HPDE6-E6E7 (cell line): ENCODE data around the gene CFHR1.
"Not testable (repeated sequence)": the region's sequence is repeated elsewhere in the genome, so short reads cannot be mapped to it uniquely, and the experiment has no call there.

Source experiments
- DNase-seq: peaks from one replicate; pipeline ENCODE4 v3.0.0; 2011; ENCODE audit warnings: missing footprints; ENCODE audit errors: extremely low spot score

Gene CFHR1

DNA sequence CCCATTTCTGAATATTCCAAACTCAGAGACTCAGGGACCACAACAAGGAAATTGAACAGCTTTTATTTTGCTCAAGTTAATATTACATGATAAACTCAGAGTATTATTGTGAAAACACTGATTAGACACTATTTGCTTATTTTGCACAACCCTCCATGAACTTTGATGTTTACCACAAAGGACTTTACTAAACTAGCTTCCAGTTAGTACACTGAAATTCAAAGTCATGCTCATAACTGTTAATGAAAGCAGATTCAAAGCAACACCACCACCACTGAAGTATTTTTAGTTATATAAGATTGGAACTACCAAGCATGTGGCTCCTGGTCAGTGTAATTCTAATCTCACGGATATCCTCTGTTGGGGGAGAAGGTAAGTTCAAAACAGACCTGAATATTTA lies at the start of gene CFHR1:
Gene CFHR1, plus strand, starts transcription at position 201 of the 400 bp plus-strand sequence. Its CDS starts 114 bp downstream, at position 315.
- not testable (repeated sequence) for DNase-seq

DNA sequence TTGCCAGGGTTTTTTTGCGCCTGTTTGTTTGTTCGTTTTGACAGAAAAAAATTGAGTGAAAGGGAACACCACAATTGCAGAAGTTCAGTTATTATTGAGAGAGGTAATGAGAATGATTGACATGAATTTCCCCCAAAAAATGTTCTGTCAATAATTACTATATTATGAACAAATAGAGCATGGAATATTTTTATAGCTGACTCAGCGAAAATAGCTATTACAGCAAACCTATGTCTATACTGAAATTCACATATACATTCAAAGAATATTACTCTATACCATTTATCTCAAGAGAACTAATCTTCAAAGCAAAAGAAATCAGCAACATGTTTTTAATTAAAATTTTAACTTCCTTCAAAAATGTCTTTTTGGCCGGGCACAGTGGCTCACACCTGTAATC lies 49.7 kb upstream of the CFHR1 start:
- not testable (repeated sequence) for DNase-seq

DNA sequence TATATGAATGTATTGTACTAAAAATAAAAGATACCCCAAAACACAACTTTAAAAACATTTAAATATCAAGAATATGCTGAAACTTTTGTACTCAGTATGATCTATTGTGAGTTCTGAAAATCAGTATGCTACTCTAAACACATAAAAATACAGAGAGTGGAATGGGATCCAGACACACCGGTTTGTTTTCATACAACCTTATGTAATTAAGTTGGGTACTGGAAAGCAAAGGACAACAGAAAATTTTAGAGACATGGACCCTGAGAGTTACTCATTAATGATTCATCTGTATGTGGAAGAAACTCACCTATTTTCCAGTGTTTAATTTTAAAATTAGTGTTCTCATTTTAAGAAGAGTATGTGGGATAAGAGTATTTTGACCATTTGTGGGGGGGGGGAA lies 45.8 kb upstream of the CFHR1 start:
- no peak for DNase-seq

DNA sequence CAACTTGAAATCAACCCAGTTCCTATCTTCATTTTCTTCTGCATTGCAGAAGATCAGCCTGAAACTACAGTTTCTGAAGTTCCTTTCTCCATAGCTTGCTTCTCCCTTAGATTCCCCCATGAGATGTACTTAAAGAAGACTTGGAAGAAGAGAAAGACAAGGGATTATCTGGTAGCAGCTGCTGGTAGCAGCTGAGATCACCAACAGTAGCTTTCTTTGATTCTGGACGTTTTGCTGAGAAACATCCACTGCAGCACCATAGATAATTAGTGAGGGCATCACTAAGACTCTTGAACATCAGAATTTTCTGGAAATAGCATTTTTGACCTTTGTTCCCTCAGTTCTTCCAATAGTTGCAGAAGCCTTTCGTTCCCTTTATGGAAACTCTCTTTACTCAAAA lies 45.4 kb upstream of the CFHR1 start:
- no peak for DNase-seq

DNA sequence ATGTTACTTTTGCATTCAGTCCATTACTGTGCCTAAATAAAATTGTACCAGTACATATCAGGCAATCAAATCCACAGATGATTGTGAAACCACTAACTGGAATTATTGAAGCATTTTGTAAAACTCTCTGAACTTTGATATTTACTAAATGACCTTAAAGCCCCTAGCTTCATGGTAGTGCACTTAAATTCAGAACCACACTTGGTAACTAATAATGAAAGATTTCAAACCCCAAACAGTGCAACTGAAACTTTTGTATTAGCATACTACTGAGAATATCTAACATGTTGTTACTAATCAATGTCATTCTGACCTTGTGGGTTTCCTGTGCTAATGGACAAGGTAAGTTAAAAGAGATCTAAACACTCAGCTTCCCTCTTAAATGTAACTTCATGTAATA lies 44.9 kb upstream of the CFHR1 start, which contains the start of gene CFHR3:
Gene CFHR3, plus strand, starts transcription at position 238 of the 400 bp plus-strand sequence. Its CDS starts 47 bp downstream, at position 285.
- no peak for DNase-seq

DNA sequence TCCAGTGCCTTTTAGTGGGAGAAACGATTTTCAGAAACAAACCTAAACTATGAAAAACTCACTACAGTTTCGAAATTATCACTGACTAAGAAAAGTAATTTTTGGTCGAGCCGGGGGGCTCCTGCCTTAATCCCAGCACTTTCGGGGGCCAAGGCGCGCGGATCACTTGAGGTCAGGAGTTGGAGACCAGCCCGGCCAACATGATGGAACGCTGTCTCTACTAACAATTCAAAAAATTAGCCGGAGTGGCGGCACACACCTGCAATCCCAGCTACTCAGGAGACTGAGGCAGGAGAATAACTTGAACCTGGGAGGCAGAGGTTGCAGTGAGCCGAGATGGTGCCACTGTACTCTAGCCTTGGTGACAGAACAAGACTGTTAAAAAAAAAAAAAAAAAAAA lies 41.9 kb upstream of the CFHR1 start:
- no peak for DNase-seq

DNA sequence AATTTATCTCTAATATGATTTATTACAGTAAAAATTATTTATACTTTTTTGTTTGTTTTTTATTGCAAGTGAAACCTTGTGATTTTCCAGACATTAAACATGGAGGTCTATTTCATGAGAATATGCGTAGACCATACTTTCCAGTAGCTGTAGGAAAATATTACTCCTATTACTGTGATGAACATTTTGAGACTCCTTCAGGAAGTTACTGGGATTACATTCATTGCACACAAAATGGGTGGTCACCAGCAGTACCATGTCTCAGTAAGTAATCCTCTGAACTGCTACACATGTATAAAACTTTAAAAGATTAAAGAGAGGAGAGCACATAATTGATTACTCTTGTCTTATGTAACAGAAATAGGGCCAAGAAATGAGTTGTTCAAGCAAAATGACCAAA lies 40.4 kb upstream of the CFHR1 start:
- DNase-seq: no peak

DNA sequence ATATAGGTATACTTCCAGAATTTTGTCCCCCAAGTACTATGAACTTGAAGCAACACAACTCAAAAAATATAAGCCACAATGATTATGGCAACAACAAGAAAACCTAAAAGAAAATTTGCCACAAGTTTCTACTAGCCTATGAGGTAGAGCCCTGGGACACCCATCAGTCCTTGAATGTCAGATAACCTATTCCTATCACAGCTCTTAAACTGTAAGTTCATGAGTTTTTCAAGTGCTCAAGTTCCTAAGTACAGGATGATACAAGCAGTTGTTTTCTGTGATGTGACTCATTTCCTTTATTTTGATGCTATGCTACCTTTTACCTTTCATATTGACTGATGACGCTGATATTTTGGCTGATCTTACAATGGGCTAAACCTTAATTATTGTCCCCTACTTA lies 28.3 kb upstream of the CFHR1 start:
- not testable (repeated sequence) for DNase-seq

DNA sequence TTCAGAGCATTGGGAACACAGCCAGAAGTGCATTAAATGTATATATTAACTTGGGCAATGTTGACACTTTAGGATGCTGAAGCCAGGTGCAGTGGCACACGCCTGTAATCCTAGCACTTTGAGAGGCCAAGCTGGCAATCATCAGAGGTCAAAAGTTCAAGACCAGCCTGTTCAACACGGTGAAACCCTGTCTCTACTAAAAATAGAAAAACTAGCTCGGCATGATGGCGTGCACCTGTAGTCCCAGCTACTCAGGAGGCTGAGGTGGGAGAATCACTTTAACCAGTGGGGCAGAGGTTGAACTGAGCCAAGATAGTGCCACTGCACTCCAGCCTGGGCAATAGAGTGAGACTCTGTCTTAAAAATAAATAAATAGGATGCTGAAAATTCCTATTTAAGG lies 25.4 kb upstream of the CFHR1 start:
- DNase-seq: not testable (repeated sequence)

DNA sequence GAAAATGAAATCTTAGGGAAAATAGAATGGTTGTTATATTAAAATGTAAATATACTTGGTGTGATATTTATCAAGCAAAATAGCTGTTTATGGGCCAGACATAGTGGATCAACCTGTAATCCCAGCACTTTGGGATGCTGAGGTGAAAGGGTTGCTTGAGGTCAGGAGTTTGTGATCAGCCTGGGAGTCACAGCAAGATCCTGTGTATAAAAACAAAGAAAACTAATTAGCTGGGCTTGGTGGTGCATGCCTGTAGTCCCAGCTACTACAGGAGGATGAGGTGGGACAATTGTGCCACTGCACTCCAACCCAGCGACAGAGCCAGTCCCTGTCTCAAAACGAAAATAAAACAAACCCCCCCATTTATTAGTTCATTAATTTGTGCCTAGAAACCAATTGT lies 21.6 kb upstream of the CFHR1 start:
- no peak for DNase-seq

DNA sequence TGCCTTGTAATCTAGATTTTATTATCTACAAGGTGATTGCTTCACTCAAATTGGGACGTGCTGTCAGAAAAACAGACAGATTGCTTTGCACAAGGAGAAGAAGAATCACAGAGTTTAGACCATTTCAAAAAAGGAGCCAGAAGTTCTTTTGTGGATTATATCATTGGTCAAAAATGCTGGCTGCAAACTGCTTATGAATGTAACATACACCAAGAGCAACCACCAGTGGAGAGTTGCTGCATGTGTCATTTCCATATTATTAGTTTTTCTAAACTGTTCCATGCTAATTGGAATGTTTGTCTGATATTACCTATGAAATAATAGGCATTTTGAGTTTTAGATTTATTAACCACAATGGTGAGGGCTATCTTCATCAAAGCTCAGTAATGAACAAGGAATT lies 17.6 kb upstream of the CFHR1 start:
- not testable (repeated sequence) for DNase-seq

DNA sequence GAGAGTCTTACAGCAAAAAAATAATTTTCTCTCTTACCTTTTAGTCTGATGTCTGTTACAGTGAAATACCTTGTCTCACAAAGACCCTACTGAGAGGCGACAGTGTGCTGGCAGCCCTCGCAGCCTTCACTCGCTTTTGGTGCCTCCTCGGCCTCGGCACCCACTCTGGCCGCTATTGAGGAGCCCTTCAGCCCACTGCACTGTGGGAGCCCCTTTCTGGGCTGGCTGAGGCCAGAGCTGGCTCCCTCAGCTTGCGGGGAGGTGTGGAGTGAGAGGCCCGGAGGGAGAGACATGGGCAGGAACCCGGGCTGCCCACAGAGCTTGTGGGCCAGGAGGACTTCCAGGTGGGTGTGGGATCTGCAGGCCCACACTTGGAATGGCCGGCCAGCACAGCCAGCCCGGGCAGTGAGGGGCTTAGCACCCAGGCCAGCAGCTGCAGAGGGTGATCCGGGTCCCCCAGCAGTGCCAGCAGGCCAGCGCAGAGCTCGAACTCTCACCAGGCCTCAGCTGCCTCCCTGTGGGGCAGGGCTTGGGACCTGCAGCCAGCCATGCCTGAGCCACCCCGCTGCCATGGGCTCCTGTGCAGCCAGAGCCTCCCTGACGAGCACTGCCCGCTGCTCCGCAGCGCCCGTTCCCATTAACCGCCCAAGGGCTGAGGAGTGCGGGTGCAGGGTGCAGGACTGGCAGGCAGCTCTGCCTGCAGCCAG lies 10.8 kb upstream of the CFHR1 start:
- DNase-seq: no peak

DNA sequence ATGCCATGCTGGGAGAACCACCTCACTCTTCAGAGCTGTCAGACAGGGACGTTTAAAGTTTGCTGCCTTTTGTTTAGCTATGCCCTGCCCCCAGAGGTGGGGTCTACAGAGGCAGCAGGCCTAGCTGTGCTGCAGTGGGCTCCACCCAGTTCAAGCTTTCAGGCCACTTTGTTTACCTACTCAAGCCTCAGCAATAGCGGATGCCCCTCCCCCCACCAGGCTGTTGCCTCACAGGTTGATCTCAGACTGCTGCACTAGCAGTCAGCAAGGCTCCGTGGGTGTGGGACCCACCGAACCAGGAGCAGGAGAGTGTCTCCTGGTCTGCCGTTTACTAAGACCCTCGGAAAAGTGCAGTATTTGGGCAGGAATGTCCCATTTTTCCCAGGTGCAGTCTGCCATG lies 2.1 kb upstream of the CFHR1 start:
- DNase-seq: not testable (repeated sequence)

DNA sequence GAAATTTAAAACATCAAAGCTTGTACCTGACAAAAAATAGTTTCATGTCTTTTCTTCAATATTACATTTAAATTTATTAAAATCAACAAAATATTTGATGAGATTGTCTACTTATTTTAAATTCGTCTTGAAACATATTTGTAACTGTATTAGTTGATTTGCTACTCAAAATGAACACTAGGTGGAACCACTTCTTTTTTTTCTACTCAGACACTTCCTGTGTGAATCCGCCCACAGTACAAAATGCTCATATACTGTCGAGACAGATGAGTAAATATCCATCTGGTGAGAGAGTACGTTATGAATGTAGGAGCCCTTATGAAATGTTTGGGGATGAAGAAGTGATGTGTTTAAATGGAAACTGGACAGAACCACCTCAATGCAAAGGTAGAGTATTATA lies 8.3 kb downstream of the CFHR1 start:
- DNase-seq: not testable (repeated sequence)

DNA sequence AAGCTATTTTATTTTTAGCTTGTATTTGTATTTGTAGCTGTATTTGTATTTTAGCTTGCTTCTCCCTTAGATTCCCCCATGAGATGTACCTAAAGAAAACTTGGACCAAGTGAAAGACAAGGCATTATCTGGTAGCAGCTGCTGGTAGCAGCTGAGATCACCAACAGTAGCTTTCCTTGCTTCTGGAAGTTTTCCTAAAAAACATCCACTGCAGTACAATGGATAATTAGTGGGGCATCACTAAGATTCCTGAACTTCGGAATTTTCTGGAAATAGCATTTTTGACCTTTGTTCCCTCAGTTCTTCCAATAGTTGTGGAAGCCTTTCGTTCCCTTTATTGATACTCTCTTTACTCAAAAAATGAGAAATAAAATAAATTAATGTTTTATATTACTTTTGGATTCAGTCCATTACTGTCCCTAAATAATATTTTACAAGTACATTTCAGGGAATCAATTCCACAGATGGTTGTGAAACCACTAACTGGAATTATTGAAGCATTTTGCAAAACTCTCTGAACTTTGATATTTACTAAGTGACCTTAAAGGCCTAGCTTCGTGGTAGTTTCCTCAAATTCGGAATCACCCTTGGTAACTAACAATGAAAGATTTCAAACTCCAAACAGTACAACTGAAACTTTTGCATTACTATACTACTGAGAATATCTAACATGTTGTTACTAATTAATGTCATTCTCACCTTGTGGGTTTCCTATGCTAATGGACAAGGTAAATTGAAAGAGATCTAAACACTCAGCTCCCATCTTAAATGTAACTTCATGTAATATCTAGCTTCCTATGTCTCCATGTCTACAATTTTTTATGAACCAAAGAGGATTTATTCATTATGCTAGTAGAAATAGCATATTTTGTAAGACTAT lies 30.3 kb downstream of the CFHR1 start:
- not testable (repeated sequence) for DNase-seq

DNA sequence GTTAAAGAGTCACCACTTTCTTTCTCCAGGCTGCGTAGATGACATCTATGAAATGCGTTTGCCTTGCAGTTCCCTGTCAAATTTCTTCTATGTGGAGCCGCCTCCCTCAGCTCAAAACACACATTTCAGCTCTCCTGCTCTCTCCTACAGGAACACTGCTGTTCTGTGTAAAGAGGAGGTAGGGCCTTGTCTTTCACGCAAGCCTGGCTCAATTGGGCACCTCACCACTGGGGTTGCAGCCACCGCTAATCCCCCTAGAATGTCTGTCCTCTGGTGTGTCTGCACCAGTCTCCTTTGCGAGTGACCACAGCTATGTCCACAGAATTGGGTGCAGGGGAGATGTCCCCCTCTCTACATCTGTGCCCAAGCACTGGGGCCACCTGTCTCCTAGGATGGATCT lies 36.5 kb downstream of the CFHR1 start:
- no peak for DNase-seq

DNA sequence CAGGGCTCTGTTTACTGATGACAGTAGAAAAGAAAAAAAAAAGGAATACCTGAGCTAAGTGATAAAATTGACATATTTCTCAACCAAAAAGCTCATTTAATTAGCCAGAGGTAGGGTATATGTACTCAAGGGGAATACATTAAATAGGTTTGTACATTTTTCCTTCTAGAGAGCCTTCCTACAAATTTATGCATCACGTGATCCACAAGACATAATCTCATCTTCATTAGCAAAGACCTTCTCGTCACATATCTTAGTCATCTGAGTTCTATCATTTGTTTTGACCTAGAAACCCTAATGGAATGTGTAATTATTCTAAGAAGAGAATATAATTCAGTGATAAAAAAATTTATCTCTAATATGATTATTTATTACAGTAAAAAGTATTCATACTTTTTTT lies 37.7 kb downstream of the CFHR1 start:
- DNase-seq: no peak

DNA sequence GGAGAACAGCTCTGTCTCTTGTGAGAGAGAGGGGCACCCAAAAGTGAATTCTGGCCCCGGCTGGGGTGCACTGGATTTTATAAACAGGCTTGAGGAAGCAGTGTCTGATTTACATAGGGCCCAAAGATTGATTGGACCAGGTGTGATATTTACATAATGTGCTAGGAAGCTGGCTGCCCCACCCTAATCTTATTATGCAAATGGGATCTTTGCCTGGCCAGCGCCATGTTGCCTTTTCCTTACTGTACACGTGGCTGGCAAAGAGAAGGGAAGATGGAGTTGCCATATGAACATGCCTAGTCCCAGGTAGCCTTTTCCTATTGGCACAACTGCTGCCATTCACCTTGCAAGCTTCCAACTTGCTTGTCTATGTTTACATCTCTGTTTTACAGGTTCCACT lies 39.3 kb downstream of the CFHR1 start:
- no peak for DNase-seq

DNA sequence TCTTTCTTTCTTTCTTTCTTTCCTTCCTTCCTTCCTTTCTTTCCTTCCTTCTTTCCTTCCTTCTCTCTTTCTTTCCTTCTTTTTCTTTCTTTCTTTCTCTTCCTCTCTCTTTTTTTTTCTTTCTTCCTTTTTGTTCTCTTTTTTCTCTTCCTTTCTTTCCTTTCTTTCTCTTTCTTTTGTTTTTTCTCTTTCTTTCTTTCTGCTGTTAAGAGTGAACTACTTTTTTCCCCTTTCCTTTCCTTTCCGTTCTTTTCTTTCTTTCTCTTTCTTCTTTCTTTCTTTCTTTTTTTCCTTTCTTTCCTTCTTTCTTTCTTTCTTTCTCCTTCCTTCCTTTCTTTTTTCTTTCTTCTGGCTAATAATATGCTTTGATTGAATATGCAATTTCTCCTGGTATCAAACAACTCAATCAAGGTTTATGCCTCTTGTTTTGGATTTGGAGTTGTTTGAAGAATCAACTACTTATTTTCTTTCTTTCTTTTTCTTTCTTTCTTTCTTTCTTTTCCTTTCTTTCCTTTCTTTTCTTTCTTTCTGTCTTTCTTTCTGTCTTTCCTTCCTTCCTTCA lies 40.9 kb downstream of the CFHR1 start:
- no peak for DNase-seq

DNA sequence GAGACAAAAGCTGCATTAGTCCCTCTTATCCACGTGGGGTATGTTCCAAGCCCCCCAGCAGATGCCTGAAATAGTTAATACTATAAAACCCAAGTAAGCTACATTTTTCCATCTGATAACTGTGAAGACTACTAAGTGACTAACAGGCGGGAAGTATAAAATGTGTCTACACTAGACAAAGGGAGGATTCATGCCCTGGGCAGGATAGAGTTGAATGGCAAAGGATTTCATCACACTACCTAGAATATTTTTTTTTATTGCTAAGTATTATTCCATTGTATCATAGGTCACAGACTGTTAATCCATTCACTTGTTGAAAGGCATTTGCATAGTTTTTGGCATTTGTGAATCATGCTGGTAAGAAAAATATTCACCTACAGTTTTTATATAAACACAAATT lies 41.9 kb downstream of the CFHR1 start:
- DNase-seq: no peak

DNA sequence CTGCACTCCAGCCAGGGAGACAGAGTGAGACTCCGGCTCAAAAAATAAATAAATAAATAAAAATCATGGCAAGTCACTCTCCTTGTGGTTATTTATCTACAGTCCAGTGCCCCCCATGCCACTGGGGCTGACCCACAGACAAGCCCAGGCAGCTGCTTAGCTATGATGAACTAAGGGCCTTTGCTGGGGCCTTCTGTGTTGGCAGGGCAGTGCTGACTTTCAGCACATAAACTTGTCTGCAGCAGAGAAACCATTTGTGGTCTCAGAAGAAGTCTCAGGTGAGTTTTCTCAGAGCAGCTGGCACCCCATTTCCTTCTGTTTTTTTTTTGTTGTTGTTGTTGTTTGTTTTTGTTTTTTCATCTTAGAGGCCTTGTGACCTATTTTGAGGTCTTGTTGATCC lies 47.4 kb downstream of the CFHR1 start:
- DNase-seq: no peak

DNA sequence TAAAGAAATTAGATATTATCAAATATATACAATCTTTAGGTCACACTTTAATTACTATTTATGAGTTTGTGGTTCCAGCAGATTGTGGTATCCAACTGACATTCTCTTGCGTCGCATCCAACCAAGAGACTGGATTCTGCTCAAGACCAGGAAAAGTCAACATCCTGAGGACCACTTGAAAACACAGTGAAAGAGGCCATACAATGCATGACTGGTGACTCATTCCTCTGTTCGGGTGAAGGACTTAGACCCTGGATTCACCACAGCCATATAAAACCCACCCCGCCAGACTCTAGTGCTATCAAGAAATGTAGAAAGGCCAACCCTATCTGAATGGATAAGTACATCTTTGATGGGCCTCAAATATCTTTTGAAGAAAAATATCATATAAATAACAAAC lies 53.9 kb downstream of the CFHR1 start:
- DNase-seq: no peak

DNA sequence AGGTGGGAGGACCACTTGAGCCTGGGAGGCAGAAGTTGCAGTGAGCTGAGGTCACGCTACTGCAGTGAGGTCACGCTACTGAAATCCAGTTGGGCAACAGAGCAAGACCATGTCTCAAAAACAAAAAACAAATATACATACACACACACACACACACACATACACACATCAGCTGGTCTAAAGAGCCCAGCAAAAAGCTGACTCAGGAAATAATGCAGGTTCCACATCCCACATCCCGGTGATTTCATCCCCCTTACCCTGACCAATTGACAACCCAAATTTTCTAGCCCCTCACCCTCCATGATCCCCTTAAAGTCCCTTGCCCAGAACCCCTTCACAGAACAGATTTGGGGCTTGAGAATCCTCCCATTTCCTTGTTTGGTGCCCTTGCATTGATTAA lies 56.4 kb downstream of the CFHR1 start:
- no peak for DNase-seq
